Measurements from ENCODE around the gene GLIPR1. TPM values are rescaled to one million over a fixed set of nuclear protein-coding genes. Genes with fewer than 3 reads are reported as not detected.
"Not testable (repeated sequence)": the region's sequence is repeated elsewhere in the genome, so short reads cannot be mapped to it uniquely, and the experiment has no call there.

GLIPR1 gene
- total RNA-seq, 1 donor from 2014 or later: 43.1 TPM

GRCh38 chr12:75511116-75512048 lies 30.8 kb downstream of the GLIPR1 start, which contains the start of gene KRR1:
TSS of gene KRR1 (minus strand) at chr12:75511609. CDS start at chr12:75511597, 12 bp downstream.
- peak; percentile 100 for DNase-seq (ENCODE audit: low spot score)

- DNase-seq (ENCODE audit: low spot score): not testable (repeated sequence)
These were observed 40.7 kb downstream of the GLIPR1 start for GRCh38 chr12:75521224-75521623.

DNA sequence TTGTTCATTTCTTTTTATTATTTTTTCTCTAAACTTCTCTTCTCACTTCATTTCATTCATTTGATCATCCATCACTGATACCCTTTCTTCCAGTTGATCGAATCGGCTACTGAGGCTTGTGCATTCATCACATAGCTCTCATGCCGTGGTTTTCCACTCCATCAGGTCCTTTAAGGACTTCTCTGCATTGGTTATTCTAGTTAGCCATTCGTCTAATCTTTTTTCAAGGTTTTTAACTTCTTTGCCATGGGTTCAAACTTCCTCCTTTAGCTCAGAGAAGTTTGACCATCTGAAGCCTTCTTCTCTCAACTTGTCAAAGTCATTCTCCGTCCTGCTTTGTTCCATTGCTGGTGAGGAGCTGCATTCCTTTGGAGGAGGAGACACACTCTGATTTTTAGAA lies 41.6 kb downstream of the GLIPR1 start:
- DNase-seq (ENCODE audit: low spot score): not testable (repeated sequence)

- DNase-seq (ENCODE audit: low spot score): no peak
These were observed 44.7 kb downstream of the GLIPR1 start for GRCh38 chr12:75525263-75525662.

GRCh38 chr12:75526655-75527511 lies 46.3 kb downstream of the GLIPR1 start:
- peak; percentile 77 for DNase-seq (ENCODE audit: low spot score)

DNA sequence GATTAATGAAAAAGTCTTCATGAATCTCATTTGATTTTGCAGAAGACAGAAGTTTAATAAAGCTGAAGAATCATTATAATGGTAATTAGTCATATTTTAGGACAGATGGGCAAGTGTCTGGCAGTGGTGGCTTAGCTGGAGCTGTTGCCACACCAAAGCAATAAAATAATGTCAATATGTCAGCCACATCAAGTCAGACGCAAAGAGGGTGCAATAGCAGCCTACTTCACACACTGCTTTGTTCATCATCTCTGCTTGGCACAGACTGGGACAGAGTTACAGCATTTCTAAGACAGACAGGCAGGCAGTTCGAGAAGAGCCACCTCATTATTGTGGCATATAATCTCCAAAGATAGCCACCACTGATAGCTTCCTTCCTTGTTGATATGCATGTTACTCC lies 47.7 kb downstream of the GLIPR1 start:
- DNase-seq (ENCODE audit: low spot score): no peak

- no peak for DNase-seq (ENCODE audit: low spot score)
These were observed 48.1 kb downstream of the GLIPR1 start for GRCh38 chr12:75528692-75529091.

DNA sequence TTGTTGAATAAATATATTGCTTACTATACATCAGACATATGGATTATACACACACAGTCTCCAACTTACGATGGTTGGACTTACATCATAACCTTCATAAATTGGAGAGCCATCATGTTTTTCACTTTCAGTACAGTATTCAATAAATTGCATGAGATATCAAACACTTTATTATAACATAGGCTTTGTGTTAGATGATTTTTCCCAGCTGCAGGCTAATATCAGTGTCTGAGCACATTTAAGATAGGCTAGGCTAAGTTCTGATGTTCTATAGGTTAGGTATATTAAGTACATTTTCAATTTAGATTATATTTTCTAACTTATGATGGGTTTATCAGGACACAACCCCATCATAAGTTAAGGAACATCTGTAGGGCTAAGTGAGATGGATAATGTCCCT lies 48.8 kb downstream of the GLIPR1 start:
- DNase-seq (ENCODE audit: low spot score): no peak

- DNase-seq (ENCODE audit: low spot score): no peak
These were observed 49.3 kb downstream of the GLIPR1 start for GRCh38 chr12:75529826-75530225.

GRCh38 chr12:75533239-75533638 lies 52.7 kb downstream of the GLIPR1 start:
- no peak for DNase-seq (ENCODE audit: low spot score)

- no peak for DNase-seq (ENCODE audit: low spot score)
These were observed 59.3 kb downstream of the GLIPR1 start for GRCh38 chr12:75539889-75540288.

DNA sequence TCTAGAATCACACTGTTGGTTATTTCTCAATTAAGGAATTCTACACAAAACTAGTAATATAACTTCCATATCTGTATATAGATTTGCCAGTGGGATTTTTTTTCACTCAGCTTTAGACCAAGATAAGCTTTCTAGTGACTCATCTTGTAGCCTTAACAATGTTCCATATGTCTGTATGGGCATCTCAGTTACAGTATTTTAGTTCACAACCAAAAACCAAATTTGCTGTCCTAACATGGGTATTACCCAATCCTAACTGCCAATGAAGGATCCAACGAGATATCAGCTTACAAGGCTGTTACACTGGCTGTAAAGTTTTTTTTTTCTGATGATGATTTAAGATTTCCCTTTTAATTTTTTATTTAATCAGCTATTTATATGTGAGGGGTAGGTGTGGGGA lies 62.4 kb downstream of the GLIPR1 start:
- peak; percentile 24 for DNase-seq (ENCODE audit: low spot score)

- no peak for DNase-seq (ENCODE audit: low spot score)
These were observed 63.0 kb downstream of the GLIPR1 start for GRCh38 chr12:75543529-75543928.

DNA sequence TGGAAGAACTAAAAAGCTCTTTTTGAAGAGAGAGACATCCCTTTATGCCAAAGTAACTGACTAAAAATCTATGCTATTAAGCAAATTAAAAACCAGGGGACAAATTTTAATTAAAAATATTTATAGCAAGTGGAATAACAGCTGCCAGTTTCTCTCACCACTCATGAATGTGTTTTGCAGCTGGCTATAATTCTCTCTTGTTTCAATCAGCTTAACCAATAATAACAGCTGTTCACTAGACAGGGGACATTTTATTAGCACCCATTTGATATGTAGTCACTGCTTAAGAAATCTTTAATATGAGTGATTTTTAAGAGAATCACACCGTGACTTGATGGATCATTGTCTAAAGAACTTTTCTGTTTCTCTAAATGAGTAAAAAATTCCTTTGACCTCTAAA lies 65.1 kb downstream of the GLIPR1 start:
- DNase-seq (ENCODE audit: low spot score): no peak

DNA sequence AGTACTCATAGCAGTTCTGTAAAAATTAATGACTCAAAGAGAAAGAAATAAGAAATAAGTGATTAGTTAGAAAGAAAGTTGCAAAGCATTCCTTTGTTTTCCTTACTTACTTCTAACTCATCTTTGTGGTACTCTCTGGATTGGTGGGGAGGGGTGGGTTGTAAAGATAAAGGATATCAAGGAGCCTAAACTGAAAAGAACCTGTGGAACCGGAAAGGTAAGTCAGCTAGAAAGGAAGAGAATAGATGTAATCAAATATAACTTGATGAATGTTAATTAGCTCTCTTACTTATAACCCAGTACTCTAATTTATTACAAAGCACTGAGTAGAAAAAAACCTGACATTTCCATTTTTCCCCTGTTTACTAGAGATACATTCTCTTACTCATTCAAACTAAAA lies 68.3 kb downstream of the GLIPR1 start:
- no peak for DNase-seq (ENCODE audit: low spot score)

- no peak for DNase-seq (ENCODE audit: low spot score)
These were observed 69.4 kb downstream of the GLIPR1 start for GRCh38 chr12:75549989-75550388.

DNA sequence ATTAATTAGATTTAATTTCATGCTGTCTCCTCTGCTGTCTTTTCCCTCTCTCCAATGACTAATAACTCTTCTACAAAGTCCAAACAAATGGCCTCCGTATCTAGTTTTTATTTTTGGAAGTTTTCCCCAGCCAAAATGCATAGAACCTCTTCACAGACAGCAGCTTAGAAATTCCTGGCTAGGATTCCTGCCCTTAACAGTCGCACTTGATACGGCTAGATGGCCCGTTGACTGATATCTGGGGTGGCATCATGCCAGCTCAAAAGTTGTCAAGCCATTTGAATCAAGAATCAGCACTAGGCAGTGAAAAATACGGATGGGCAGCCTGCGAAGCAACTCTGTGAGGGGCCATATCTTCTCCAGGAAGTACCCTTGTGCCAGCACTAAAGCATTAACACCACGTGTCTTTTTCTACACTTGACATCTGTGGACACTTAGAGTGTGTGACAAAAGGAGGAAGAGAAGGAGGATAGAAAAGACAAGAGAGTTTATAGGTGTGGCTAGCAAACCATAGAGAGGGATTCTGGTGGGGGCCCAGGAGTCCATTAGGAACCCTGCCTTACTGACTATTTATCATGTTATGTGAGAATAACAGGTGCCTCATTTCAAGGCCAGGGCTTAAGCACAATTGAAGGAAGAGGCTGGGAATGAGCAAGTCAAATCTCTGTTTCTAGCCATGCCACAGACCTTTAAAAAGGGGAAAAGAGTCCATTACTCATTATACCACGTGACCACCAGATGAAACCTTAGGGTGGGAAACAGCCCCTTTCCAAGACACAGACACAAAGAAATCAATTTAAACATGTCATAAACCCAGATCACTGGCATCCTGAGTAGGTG lies 70.1 kb downstream of the GLIPR1 start:
- peak; percentile 17 for DNase-seq (ENCODE audit: low spot score)

GRCh38 chr12:75551477-75551876 lies 70.9 kb downstream of the GLIPR1 start:
- no peak for DNase-seq (ENCODE audit: low spot score)

DNA sequence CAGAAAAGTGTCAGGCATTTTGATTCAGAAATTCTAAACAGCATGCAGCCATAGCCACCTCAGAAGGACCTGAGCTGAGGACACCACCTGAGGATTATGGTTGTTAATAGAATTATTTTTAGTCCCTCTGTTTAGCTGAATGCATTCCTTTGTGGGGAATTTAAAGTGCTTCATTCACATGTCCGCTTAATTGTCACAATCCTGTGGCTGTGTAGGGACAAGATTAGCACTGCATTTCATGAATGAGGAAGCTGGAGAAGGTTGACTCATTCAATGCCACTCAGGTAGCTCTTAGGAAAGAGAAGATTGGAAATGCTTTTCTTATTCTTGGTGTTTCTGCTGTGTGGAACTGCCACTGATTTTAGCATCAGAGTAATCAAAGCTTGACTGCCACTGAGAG lies 72.8 kb downstream of the GLIPR1 start:
- DNase-seq (ENCODE audit: low spot score): no peak
